DMS114 treated with DMSO at 0.1 percent for 48 hours (cell line): ENCODE measurements around the gene PCBP3.
"Not testable (repeated sequence)": the region's sequence is repeated elsewhere in the genome, so short reads cannot be mapped to it uniquely, and the experiment has no call there.

Source experiments
- DNase-seq: peaks from one replicate; lab custom pipeline; 2025; ENCODE audit not compliant: unreplicated experiment; lab: John Stamatoyannopoulos, UW

PCBP3 gene

GRCh38 chr21:45887120-45887611 lies 243.6 kb downstream of the PCBP3 start:
- DNase-seq, result no peak

GRCh38 chr21:45887788-45888187 lies 244.3 kb downstream of the PCBP3 start:
- DNase-seq, result no peak

- DNase-seq, result no peak
These were observed 245.0 kb downstream of the PCBP3 start for GRCh38 chr21:45888386-45889009.

- DNase-seq, result no peak
These were observed 245.7 kb downstream of the PCBP3 start for GRCh38 chr21:45889256-45889655.

GRCh38 chr21:45889961-45890360 lies 246.4 kb downstream of the PCBP3 start:
- DNase-seq, result no peak

- no peak for DNase-seq
These were observed 248.0 kb downstream of the PCBP3 start for GRCh38 chr21:45891388-45892155.

GRCh38 chr21:45892156-45892915 lies 248.8 kb downstream of the PCBP3 start:
- no peak for DNase-seq

- DNase-seq, result no peak
These were observed 249.6 kb downstream of the PCBP3 start for GRCh38 chr21:45892916-45893739.

GRCh38 chr21:45893740-45894449 lies 250.4 kb downstream of the PCBP3 start:
- DNase-seq, result no peak

- DNase-seq, result no peak
These were observed 250.9 kb downstream of the PCBP3 start for GRCh38 chr21:45894450-45894825.

- DNase-seq, result no peak
These were observed 251.6 kb downstream of the PCBP3 start for GRCh38 chr21:45894906-45895777.

- DNase-seq, result no peak
These were observed 252.3 kb downstream of the PCBP3 start for GRCh38 chr21:45895778-45896370.

- DNase-seq, result not testable (repeated sequence)
These were observed 252.9 kb downstream of the PCBP3 start for GRCh38 chr21:45896431-45896830.

GRCh38 chr21:45897191-45898027 lies 253.9 kb downstream of the PCBP3 start:
- DNase-seq, result no peak

GRCh38 chr21:45898028-45898350 lies 254.5 kb downstream of the PCBP3 start:
- DNase-seq, result no peak

- DNase-seq, result no peak
These were observed 255.3 kb downstream of the PCBP3 start for GRCh38 chr21:45898781-45899180.

- DNase-seq, result no peak
These were observed 255.9 kb downstream of the PCBP3 start for GRCh38 chr21:45899317-45900033.
